Brain pericyte (primary cell): ENCODE data around the gene LTBP2.

Experiments used
- DNase-seq: peaks from one replicate; pipeline ENCODE4 v3.0.0-alpha.2; 2012; ENCODE audit warnings: low read depth, low spot score

LTBP2 gene

DNA sequence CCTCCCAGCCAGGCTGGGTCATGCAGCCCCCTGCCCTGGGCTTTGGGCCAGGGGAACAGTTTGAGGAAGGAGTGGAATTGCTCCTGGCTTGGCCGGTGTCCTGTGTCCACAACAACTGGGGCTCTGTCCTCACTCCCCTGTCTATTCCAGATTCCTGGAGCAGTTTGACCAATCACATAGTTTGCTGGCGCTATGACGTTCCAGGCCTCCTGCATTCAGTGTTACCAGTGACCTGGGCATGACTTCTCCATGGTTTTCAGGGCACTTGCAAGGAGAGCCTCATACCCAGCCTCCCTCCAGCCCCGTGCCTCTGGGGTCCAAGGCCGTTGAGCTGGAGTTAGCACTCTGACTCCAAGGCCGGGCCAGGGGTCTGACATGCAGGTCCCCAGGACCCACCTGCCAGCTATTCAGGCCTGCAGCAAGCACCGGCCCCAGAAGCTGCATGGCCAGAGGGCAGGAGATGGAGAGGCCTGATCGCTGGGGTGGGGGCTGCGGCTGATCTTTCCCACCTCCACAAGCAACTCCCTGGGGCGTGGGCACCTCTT is 84.2 kb downstream of the LTBP2 start:
- DNase-seq, result no peak

DNA sequence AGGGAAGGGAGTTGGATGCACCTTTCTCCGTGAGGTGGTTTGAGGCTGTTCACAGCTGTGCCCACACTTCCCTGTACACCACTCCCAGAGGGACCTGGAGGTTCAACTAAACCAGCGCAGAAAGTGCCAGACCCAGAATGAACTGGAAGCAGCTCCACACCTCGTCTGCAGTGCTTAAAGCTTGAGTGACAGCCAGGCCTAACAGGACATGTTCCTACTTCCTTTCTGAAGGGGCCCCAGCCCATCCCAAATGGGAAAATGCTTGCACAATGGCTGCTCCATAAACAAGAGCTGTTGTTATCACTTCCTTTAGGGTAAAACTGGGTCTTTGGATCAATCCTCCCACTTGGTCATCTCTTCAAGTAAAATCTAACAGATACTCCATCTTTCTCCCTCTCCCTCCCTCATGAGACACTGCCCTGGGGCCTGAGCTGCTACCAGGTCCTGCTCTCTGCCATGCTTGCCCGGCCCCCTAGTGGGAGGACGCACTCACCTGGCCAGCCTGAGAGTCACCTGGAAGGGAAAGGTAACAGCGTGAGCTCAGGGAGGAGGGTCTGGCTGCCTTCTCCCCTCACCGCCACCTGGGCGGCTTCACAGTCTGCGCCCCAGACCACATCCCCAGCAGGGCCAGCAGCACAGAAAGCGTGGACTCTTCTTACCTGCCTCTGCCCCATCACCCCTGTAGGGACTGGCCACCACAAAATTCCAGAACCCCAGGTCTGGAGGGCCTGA is 85.0 kb downstream of the LTBP2 start:
- DNase-seq, result no peak

DNA sequence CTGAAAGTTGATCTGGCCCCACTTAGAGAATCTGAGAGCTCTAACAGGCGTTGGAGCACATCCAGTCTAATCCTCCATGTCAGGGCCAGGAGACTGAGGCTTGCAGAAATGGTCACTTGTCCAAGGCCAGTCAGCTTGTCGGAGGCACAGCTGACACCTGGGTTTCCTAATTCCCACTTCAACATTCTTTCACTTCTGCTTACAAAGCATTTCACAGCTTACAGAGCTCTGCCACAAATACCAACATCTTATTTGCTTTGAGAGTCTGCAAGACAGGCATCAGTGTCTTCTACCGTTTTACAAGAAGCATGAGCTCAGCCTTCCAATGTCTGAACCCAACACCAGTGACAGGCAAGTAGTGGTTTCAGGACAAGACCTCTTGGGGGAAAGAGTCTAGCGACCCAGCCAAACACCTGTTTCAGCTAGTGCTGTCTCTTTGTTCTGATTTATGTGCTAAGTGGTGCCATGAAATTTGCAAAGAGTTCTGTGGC is 86.6 kb downstream of the LTBP2 start:
- DNase-seq, result no peak

DNA sequence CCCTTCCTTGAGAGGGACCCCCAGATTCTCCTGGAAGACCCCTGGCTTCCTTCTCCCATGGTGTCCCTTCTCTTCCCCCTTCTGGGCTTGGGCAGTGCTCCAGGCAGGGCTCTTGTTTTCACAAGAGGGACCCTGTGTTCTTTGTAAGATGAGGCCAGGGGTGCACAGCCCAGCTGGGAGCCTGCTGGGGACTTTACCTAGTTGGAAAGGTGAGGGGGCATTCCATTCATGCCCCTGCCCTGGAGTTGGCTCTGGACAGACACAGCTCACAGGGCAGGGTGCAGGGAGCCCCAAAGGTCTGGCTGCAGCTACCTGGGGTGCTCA is 87.3 kb downstream of the LTBP2 start:
- no peak for DNase-seq

DNA sequence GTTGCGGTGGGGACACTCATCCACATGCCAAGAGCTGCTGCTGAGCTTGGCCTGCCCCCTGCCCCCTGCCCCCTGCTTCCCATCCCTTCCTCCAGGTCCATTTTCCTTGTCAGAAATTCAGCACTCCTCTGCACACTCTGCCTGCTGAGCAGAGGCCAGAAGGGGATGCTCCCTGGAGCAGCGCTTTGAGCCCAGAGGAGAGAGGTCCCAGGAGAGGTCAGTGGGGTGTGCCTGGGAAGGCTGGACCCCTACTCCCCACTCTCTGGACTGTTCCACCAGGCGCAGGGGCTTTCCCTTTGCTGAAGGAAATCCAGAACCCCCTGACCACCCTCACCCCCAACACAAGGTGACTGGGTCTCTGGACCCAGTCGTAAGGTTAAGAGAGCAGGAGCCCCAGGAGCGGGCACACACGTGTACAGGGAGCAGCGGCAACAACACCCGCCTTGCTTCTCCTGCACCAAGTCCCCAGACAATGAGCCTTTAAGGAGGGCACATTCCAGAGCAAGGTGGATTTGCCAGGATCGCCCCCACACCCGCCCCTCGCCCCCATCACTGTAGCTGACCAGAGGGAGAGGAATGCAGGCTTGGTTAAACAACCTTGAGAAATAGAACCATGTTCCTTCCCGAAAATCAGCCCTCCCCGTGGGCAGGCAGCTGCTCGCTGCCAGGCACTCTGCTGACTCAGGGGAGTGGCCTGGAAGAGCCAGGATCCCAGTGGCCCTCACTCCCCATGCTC is 87.8 kb downstream of the LTBP2 start:
- DNase-seq, result no peak

DNA sequence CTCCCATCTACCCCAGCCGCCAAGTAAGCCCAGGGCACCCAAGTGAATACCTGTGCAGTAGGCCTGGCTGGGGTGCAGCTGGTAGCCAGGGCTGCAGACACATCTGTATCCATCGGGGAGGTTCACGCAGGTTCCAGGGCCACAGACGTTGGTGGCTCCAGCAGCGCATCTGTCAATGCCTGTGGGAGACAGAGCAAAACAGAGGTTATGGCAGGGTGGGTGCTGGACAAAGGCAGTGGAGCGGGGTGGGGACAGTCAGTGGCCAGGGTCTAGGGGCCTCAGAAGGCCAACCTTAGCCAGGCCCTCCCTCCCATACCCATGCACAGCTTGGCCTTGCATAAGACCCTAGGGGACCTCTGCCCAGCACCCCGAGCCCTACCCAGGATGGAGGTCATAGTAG is 89.3 kb downstream of the LTBP2 start:
- no peak for DNase-seq

DNA sequence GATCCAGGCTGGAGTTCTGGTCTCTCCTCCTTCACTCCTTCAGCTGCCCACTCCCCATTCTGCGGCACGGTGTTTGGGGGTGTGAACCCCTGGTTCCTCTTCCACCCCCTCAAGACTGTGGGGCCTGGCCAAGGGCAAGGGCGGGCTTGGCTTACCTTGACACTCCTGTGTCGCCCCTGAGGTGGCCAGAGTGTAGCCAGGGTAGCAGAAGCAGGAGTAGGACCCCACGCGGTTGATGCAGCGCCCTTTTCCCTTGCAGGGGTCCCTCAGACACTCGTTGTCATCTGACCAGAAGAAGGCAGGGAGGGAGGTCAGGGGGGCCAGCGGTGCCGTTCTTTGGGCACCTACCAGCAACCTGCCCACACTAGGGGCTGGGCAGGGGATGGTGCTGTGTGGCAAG is 90.3 kb downstream of the LTBP2 start:
- DNase-seq, result no peak

DNA sequence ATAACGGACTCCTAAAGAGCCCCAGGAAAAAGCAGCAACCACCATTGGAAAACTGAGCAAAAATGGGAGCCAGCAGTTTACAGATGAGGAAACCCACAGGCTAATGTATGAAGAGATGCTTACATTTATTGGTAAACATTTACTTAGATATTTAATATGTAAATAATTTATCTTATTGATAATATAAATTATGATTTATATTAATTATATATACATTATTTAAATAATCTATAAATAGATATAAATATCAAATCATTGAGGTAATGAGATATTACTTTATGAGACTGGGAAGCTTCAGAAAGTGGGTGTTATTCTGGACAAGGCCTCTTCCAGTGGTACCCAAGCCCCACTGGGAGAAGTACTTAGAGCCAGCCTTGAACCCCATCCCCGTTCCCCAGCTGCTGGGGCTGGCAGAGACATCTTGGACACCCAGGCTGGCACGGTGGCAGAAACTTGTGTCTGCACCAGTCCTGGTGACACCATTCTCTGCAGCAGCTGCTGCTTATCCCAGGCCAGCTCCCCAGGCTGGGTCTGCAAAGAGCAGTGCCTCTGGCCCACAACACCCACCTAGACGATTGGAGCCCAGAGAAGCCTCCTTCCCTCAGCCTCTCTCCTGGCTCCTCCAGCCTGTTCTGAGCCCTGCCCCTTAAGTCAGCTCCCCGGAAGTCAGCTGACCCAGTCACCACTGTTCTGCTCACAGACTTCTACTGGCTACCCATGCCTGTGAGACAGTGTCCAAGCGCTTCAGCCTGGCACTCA is 92.5 kb downstream of the LTBP2 start:
- DNase-seq, result no peak

DNA sequence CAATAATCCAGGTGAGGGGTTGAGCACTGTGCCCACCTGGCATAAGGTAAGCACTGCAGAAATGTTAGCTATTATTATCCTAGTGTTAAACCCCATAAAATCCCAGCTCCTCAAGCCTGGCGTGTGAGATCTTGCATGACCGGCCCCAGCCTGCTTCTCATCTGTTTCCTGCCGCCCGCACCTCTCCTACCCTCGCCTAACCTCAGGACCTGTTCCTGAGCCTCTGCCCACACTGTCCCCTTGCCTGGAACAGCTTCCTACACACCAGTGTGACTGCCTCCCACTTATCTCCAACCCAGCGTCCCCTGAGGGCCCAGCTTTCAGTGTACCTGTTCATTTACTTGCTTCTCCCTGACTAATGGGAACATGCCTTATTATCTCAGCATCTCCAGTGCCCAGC is 93.8 kb downstream of the LTBP2 start:
- DNase-seq, result no peak

DNA sequence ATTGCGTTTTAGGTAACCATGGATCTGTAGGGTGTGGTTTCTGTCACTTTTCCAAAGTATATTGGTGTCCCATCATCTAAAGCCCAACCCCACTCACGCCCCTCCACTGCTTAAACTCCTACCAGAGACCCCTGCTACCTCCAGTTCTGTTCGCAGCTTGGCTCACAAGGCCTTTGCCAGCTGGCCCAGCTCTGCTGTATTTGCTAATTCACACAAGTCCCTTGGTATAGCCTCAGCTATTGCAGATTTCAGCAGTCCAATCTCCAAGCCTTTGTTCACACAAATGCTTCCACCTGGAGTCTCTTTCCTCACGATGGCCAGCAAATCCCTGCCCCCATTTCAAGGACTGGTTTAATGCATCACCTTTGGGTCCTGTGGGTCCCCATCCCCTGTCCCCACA is 94.3 kb downstream of the LTBP2 start:
- no peak for DNase-seq

DNA sequence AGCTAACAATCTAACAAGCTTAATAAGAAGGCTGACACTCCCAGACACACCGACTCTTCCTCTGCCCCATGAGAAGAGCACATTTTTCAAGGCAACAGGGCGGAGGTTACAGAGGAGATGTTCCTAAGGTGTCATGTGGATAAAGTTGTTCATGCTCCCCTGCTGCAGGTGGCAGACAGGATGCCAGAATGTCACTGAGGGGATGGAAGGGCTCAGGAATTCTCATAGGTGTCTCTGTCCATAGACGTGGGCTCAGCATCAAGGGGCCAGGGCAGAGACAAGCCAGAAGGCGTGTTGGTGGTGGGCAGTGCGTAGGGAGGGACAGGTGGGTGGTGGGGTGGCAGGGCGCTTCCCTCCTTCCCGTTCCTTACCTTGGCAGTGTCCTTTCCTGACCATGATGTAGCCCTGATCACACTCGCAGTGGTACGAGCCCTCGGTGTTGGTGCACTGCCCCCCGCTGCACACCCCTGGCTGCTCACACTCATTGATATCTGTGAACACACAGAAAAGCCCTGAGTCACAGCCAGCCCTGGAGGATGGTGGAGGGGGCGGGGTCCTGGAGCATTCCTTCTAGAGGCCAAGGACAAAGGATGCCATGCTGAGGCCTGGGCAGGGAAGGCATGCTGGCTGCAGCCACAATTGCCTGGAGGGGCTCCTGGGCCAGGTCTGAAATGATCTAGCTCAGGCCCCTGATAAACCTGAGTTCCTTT is 95.4 kb downstream of the LTBP2 start:
- no peak for DNase-seq

DNA sequence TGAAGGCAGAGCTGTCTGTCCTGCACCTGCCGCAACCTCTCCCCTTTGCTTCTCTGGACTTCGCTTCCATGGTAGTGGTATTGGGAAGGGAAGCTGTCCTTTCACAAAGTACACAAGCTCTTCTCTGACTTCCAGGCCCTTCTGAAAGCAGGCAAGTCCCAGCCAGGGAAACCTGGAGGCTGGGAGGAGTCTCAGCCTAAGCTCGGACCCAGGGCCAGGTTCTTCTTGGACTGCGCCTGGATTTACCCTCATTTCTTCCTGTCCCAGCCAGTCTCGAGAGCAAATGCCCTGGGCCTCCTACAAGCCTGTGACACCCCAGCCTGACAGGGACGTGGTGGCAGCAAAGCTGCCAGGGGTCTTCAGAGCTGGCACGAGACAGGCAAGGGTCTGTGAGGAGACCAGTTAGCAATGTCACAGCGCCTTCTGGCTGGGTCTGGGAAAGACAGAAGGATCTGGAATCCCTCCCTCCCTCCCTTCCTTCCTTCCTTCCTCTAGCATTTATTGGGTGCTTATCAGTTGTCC is 96.1 kb downstream of the LTBP2 start:
- no peak for DNase-seq

DNA sequence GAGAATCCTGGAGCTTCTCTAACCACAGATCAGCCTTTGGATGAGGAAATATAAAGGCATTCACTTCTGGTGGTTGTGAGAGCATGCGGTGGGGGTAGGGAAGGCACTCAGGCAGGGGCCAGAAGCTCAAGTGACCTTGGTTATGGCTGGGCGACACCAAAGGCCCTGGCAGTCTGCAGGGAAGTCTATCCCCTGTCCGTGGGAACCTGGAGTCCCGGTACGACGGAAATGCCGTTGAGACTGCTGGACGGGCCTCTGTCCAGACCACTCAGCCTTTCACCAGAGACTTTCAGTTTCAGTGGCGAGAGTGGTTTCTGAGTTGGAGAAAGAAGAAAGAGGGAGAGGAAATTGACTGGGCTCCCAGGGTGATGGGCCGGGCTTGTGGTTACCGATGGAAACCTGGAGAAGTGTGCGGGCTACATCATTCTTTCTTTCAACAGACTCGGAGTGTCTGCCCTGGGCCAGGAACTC is 97.5 kb downstream of the LTBP2 start:
- no peak for DNase-seq

DNA sequence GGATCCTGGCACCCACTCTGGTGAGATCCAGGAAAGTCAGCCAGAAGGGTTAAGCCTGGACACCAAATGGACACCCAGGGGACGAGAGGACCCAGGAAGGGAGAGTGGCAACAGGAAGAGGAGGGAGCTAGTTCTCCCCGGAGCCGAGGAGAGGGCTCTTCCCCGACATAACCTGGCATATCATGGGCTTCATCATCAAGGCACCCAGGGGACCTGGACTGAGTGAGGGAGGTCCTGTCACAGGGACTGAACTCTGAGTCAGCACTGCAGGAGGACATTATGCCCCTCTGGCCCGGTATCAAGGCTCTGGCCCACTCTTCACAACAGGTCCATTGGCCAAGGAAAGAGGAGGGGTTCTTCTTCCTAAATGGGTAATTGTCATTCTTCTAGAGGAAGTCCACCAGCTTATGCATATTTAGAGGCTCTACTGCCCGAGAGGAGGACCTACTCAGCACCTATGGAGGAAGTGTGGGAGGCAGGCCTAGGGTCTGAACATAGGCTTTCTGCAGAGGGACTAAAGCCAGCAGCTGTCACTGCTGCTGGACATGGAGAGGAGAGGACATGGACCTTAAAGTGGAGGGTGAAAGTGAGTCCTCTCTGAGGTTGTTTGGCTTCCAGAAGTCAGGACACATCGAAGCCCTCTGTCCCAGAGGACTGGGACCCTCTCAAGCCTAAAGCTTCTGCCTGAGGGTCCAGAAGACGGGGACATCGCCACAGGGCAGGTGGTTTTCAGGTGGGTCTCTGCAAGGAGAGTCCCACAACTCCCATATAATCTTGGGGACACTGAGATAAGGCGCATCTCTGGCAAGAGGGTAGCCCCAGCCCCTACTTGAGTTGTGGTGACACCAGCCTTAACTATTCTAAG is 99.8 kb downstream of the LTBP2 start:
- DNase-seq, result no peak

DNA sequence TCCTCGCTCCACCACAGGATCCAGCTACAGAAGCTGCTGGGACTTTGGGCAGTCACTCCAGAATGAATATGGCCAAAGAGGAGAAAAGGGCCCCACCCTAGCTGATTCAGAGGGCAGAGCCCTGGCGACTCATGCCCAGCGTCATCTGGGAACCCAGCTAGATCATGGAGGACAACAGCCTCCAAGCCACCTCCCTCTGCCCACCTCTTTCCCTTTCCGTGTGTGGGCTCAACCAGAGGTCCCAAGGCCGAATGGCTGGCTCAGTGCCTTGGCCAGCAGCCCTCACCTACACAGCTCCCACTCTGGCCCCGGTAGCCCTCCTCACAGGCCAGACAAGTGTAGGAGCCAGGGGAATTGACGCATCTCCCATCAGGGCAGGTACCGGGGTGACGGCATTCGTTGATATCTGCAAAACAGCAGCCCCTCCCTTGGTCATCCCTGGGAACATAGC is 101.1 kb downstream of the LTBP2 start:
- no peak for DNase-seq

DNA sequence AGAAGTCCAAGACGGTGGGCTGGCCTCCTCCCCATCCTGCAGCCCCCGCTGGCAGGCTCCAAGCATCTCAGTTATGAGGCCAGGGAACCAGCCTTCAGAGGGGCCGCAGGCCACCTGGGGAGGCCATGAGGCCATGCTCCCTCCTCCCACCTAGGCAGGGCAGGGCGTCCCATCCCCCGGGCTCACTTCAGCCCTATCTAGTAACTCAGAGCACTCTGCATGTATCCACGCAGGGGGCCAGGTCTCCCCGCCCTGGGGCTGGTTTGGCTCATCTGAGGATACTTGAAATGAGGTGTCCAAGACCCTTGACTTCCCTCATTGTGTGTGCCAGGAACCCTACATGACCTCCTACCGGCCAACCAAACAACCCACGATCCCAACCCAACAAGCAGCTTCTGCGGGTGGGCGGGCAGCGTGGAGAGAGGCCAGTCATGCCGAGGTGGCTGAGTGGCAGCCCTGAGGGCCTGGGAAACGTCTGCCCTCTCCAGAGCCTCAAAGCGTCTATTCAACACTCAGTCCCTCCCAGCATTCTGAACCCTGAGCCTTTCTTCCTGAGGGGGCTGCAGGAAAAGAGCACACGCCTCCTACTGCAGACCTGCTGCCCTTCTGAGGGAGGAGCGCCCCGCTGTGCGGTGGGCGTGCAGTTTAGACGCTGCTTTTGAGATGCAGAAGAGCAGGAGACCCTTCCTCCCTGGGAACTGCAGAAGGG is 101.7 kb downstream of the LTBP2 start:
- no peak for DNase-seq

DNA sequence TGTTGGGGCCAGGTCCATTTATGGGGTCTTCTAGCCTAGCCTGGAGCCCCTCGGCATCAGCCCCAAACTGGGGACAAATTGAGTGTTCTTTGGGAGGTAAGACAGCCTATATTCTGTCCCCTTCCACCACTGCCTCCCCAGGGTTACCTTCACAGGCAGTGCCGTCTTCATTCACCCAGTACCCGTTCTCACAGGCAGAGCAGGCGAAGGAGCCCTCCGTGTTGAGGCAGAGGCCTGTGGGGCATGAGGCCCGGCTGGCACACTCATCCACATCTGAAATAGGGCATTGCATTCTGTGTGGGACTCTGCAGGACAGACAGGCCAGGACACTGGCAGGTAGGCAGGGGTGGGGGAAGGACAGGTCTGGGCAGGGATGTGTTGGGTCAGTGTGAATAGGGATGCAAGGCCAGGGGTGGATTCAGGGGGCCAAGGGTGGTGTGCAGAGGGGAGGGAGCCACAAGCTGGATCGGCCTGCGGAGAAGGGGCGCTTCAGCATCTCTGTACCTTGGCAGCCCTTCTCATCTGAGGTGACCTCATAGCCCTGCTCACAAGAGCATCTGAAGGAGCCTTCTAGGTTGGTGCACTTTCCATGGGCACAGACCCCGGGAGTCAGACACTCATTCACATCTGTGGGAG is 102.3 kb downstream of the LTBP2 start:
- no peak for DNase-seq

DNA sequence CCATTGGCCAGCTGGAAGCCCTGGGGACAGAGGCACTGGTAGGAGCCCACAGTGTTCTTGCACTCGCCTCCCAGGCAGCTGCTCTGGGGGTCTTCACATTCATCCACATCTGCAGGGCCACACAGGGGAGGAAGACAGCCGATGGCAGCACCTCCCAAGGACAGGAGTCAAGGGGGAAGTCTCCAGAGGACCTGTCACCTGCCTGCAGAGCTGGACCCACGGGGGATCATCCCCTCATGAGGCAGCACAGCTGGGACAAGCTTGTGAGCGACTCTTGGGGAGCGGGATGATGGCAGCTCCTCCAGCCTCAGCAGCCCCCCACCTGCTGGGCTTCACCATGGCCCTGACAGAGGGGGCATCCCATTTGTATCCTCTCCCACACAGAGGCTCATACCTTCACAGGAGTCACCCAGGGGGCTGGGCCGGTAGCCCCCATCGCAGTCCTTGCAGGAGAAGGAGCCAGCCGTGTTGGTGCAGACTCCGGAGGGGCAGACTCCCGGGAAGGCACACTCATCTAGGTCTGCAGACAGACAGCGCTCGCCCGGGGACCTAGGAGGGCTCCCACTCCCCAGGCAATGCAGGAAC is 103.1 kb downstream of the LTBP2 start:
- DNase-seq, result no peak

DNA sequence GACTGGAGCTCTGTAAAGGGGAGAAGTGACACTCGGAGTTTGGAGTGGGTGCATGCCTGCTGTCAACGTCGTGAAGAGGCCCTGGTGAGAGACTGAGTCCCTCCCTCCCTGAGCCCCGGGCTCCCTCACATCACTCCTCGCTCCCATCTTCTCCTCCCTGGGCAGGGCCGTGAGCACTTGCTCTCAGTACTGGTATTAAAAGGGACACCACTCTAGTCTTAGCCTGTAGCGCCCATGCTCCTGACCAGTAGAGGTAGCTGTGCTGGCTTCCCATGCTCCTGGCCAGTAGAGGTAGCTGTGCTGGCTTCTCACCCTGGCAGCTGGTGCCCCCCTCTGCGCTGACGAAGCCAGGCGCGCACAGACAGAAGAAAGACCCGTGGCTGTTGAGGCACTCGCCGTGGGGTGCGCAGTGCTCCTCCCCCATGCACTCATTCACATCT is 103.7 kb downstream of the LTBP2 start:
- no peak for DNase-seq
